ENCODE data around the gene NR3C1.

The NR3C1 gene

DNA sequence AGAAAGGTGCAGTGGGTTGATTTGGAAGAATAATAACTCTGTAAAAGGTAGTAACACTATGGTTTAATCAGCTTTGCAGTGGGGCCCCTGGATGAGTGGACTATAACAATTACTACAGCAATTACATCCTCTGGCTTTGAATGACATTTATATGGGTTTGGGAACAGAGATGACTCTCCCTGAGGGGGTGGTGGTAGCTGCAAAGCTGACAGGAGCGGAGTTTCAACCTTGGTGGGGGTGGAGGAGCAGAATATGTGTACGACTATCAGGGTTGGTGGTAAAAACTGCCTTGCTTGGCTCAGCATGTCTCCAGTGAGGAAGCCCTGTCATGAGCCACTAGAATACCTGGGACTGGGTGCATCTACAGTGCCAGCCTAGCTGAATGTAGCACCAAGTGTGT, 28.3 kb upstream of the NR3C1 start:
- intact Hi-C loops (cut with DNase I; ENCODE audit: low total_unique reads) = no loop called here
- DNase-seq = no peak
- TF ChIP-seq, protein P1, sequence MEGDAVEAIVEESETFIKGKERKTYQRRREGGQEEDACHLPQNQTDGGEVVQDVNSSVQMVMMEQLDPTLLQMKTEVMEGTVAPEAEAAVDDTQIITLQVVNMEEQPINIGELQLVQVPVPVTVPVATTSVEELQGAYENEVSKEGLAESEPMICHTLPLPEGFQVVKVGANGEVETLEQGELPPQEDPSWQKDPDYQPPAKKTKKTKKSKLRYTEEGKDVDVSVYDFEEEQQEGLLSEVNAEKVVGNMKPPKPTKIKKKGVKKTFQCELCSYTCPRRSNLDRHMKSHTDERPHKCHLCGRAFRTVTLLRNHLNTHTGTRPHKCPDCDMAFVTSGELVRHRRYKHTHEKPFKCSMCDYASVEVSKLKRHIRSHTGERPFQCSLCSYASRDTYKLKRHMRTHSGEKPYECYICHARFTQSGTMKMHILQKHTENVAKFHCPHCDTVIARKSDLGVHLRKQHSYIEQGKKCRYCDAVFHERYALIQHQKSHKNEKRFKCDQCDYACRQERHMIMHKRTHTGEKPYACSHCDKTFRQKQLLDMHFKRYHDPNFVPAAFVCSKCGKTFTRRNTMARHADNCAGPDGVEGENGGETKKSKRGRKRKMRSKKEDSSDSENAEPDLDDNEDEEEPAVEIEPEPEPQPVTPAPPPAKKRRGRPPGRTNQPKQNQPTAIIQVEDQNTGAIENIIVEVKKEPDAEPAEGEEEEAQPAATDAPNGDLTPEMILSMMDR (IDR thresholded peaks at IDR 0.05) = no peak
- Histone ChIP-seq H3K4me3 (no peak overlapping the region), H3K27me3 (no peaks in the 10 kb centered on the region), H3K9me3 (no peaks in the 10 kb centered on the region), H3K4me1 (no peaks in the 10 kb centered on the region), H3K27ac (no peak overlapping the region), H3K36me3 (no peaks in the 10 kb centered on the region)

DNA sequence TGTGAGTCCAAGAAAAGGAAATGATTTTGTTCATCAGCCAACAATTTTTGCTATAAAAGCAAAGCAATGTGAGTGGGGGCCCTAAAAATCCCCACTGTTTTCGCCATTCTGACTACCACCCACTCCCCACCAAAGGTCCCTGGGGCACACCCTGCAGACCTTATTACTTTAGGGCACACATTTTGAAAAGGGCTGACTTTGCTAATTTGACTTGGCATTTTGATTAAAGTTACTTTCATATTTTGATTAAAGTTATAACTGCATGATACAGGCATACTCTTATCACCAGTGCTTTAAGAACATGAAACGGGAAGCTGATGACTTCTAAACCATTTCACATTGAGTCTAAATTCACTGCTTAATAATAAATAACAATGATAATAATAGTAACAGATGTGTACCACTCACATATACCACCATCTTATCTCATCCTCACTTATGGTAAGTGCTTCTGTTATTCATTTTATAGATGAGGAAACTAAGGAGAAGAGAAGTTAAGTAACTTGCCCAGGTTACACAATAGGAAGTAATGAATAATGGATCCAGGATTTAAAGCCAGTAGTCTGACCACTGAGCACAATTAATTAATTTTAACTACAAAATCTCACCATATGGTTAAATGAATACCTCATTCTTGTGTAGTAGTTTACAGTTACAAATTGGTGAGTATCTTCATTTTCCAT, 25.4 kb upstream of the NR3C1 start:
- no peaks in the 10 kb centered on the region for H3K27me3 ChIP-seq
- no peaks in the 10 kb centered on the region for H3K36me3 ChIP-seq
- H3K9me3 ChIP-seq = no peaks in the 10 kb centered on the region
- no peak overlapping the region for H3K27ac ChIP-seq
- no peak for DNase-seq
- H3K4me1 ChIP-seq = no peaks in the 10 kb centered on the region
- intact Hi-C loops (cut with DNase I; ENCODE audit: low total_unique reads) = no loop called here
- TF ChIP-seq, protein P1 (IDR thresholded peaks at IDR 0.05) = no peak
- no peak overlapping the region for H3K4me3 ChIP-seq

GRCh38 chr5:143428155-143428554, 24.7 kb upstream of the NR3C1 start:
- no peak overlapping the region for H3K27ac ChIP-seq

DNA sequence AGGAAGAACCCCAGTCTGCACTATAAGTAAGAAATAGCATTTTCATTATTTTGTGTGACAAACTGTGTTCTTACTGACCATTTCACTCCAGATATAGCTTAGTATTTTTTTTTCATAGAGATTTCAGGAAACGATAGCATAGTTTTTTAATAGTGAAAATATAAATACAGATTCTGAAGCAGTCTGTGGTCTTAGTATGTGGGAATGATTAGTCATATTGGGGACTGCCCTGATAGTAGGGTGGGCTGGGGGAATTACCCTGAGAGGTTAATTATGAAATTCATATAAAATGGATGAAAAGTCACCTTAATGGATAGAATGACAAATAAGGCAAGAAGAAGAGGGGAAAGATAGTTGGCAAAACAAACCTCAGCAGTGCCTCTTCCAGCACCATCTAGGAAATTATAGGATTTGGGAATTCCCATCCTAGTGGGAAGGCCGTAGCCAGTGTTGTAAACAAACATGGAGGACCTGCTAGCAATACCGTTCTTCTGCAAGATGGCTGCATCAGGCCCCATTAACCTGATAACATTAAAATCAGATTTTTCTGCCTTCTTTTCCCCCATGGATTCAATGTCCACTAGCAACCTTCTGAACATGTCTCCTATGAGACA, 23.7 kb upstream of the NR3C1 start:
- intact Hi-C loops (cut with DNase I; ENCODE audit: low total_unique reads) = no loop called here
- Histone ChIP-seq H3K4me1 (no peaks in the 10 kb centered on the region), H3K9me3 (no peaks in the 10 kb centered on the region), H3K27ac (no peak overlapping the region), H3K27me3 (no peaks in the 10 kb centered on the region), H3K4me3 (no peak overlapping the region), H3K36me3 (no peaks in the 10 kb centered on the region)
- TF ChIP-seq, protein P1 (IDR thresholded peaks at IDR 0.05) = no peak
- no peak for DNase-seq

More at GRCh38 chr5:143428155-143428554, 24.7 kb upstream of the NR3C1 start:
- no peaks in the 10 kb centered on the region for H3K4me1 ChIP-seq
- H3K27me3 ChIP-seq = no peaks in the 10 kb centered on the region
- DNase-seq = no peak
- intact Hi-C loops (cut with DNase I; ENCODE audit: low total_unique reads) = no loop called here
- no peaks in the 10 kb centered on the region for H3K9me3 ChIP-seq
- H3K4me3 ChIP-seq = no peak overlapping the region
- no peaks in the 10 kb centered on the region for H3K36me3 ChIP-seq
- TF ChIP-seq, protein P1 (IDR thresholded peaks at IDR 0.05) = no peak

DNA sequence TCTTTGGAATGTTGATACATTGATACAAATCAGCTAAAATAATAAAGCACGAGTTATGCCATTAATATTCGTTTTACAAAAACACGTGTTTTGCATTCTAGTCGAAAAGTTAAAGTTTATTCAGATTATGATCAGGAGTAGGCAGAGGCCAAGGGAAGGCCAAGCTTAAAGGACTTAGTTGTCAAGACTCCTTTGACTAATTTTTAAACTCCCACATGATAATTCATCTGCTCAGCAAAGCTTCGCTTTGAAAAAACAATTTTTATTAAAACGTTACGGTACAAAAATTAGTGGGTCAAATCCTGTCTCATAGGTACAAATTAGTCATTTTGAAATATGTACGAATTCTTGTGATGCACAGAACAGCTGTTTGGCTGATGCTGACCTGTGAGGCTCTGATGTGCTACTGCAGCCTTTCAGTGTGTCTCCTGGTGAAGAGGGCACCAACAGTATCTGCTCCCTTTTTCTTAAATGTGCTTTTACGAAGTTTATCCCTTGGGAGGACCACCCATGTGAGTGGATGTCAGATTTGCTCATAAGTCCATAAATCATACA, 23.0 kb upstream of the NR3C1 start:
- Histone ChIP-seq H3K27me3 (no peaks in the 10 kb centered on the region), H3K4me1 (no peaks in the 10 kb centered on the region), H3K27ac (no peak overlapping the region), H3K9me3 (no peaks in the 10 kb centered on the region), H3K4me3 (no peak overlapping the region), H3K36me3 (no peaks in the 10 kb centered on the region)
- intact Hi-C loops (cut with DNase I; ENCODE audit: low total_unique reads) = no loop called here
- no peak for DNase-seq
- TF ChIP-seq, protein P1 (IDR thresholded peaks at IDR 0.05) = no peak

Measured in tibial artery (tissue), 4 donors.